Naive thymus-derived CD4-positive, alpha-beta T cell (primary cell): Measurements from ENCODE around the gene CDKL4. TPM values are rescaled to one million over a fixed set of nuclear protein-coding genes. Genes with fewer than 3 reads are reported as not detected.
"Not testable (repeated sequence)": the region's sequence is repeated elsewhere in the genome, so short reads cannot be mapped to it uniquely, and the experiment has no call there.

Experiments used
- ATAC-seq: fragments of 150-1000 bp; cut with Tn5 transposase; 2 replicates; pipeline ENCODE4 v1.10.0; 2021; ENCODE audit warnings: mild to moderate bottlenecking, moderate library complexity
- CTCF ChIA-PET: fragments of 350-600 bp; sonication (Branson Sonifier 250); formaldehyde crosslinking; loops from one replicate; lab custom pipeline; 2021; ENCODE audit warnings: antibody characterized with exemption; lab: Charles Lee
- POLR2A ChIA-PET: fragments of 350-600 bp; sonication (Branson Sonifier 250); formaldehyde crosslinking; loops from one replicate; lab custom pipeline; 2021; ENCODE audit warnings: antibody characterized with exemption, inconsistent platforms; lab: Charles Lee
- DNase-seq, 9 donors: peaks; one replicate each; pipeline versions ENCODE4 v3.0.0 to v3.0.0-alpha.2; 2020 to 2022; ENCODE audit warnings: mixed read lengths in 1 of 9
- H3K27ac ChIP-seq: one replicate; pipeline ENCODE4 v1.7.0; 2013; ENCODE audit warnings: mild to moderate bottlenecking, low read depth, low read length, moderate library complexity
- H3K27me3 ChIP-seq, 2 donors: one replicate each; pipeline ENCODE4 v1.7.0; 2013; ENCODE audit warnings: low read length in 2 of 2, mild to moderate bottlenecking in 2 of 2, moderate library complexity in 2 of 2; ENCODE audit not compliant: control insufficient read depth in 2 of 2, insufficient read depth in 2 of 2
- H3K36me3 ChIP-seq, 3 experiments: 1 replicate in 2 of 3; 2 replicates in 1 of 3; pipeline ENCODE4 v1.7.0; 2013; ENCODE audit warnings: low read length in 3 of 3, mild to moderate bottlenecking in 3 of 3, moderate library complexity in 1 of 3; ENCODE audit not compliant: insufficient read depth in 3 of 3, control insufficient read depth in 2 of 3
- H3K4me1 ChIP-seq, 2 donors: one replicate each; pipeline ENCODE4 v1.7.0; 2013; ENCODE audit warnings: low read length in 2 of 2, mild to moderate bottlenecking in 2 of 2, moderate library complexity in 1 of 2; ENCODE audit not compliant: control insufficient read depth in 2 of 2, insufficient read depth in 2 of 2
- H3K4me3 ChIP-seq: 2 replicates; pipeline ENCODE4 v1.7.0; 2013; ENCODE audit warnings: mild to moderate bottlenecking, low read length
- H3K9me3 ChIP-seq, 3 experiments: 1 replicate in 2 of 3; 2 replicates in 1 of 3; pipeline ENCODE4 v1.7.0; 2013; ENCODE audit warnings: low read length in 3 of 3; ENCODE audit not compliant: control insufficient read depth in 2 of 3
- H3K27ac Mint-ChIP-seq, 9 donors: one replicate each; pipeline ENCODE4 v1.8.0; 2020 to 2022; ENCODE audit warnings: mixed read lengths in 9 of 9, mild to moderate bottlenecking in 8 of 9, moderate library complexity in 5 of 9, inconsistent platforms in 2 of 9
- H3K27me3 Mint-ChIP-seq, 5 donors: one replicate each; pipeline ENCODE4 v1.8.0; 2021 to 2022; ENCODE audit warnings: mixed read lengths in 5 of 5, mild to moderate bottlenecking in 1 of 5
- H3K36me3 Mint-ChIP-seq, 5 donors: one replicate each; pipeline ENCODE4 v1.8.0; 2020 to 2022; ENCODE audit warnings: mixed read lengths in 5 of 5, mild to moderate bottlenecking in 3 of 5, inconsistent platforms in 1 of 5
- H3K4me1 Mint-ChIP-seq, 7 donors: one replicate each; pipeline ENCODE4 v1.8.0; 2020 to 2022; ENCODE audit warnings: mixed read lengths in 7 of 7, mild to moderate bottlenecking in 3 of 7, inconsistent platforms in 1 of 7
- H3K4me3 Mint-ChIP-seq, 10 donors: one replicate each; pipeline ENCODE4 v1.8.0; 2020 to 2022; ENCODE audit warnings: mild to moderate bottlenecking in 10 of 10, mixed read lengths in 10 of 10, moderate library complexity in 6 of 10, inconsistent platforms in 2 of 10
- H3K9me3 Mint-ChIP-seq, 11 donors: one replicate each; pipeline ENCODE4 v1.8.0; 2020 to 2022; ENCODE audit warnings: mixed read lengths in 11 of 11, mild to moderate bottlenecking in 4 of 11, inconsistent platforms in 1 of 11, moderate library complexity in 1 of 11
- intact Hi-C, 2 donors: fragments of 100-400 bp; cut with micrococcal nuclease; formaldehyde crosslinking; loops; one replicate each; pipeline ENCODE4 v1.15.1; 2023
- polyA plus RNA-seq, 2 donors: library from polyadenylated mRNA; unstranded; fragments of 300-500 nt; fragmentation: Illumina TruSeq; gene quantifications; one replicate each; pipeline ENCODE4 v1.2.3, GENCODE V29; 2021
- total RNA-seq, 6 experiments: library from RNA in 5 of 6; stranded (reverse) in 5 of 6; gene quantifications; 1 replicate in 5 of 6; 2 replicates in 1 of 6; pipeline ENCODE4 v1.2.3 and lab custom pipeline; 2021 to 2026

Gene CDKL4
- total and polyA plus RNA-seq, 7 experiments from 2014 or later, result 0.82 TPM; not detected in 6

GRCh38 chr2:39140948-39141333, 102.8 kb downstream of the CDKL4 start:
- H3K36me3 ChIP-seq, CTCF ChIA-PET, H3K27me3 ChIP-seq, H3K9me3 Mint-ChIP-seq, ATAC-seq, H3K9me3 ChIP-seq, H3K27ac ChIP-seq, POLR2A ChIA-PET, H3K27me3 Mint-ChIP-seq, H3K4me3 ChIP-seq, DNase-seq, intact Hi-C loops: not testable (repeated sequence)
- H3K4me1 ChIP-seq, result peaks cover 11 to 15% of the 10 kb centered on the region in 2 donors
- peak overlapping the region in 1 of 10 donors; percentile 26 for H3K4me3 Mint-ChIP-seq
- H3K36me3 Mint-ChIP-seq, result peaks cover 0 to 16% (median 0%) of the 10 kb centered on the region in 5 donors
- peaks cover 4 to 71% (median 22%) of the 10 kb centered on the region in 7 donors for H3K4me1 Mint-ChIP-seq
- H3K27ac Mint-ChIP-seq, result peak overlapping the region in 1 of 9 donors; percentile 86

- Mint-ChIP-seq H3K4me3 (peak overlapping the region in 1 of 10 donors; percentile 2), H3K27me3 (no peaks in the 10 kb centered on the region), H3K4me1 (peaks cover 10 to 75% (median 27%) of the 10 kb centered on the region in 7 donors), H3K9me3 (no peaks in the 10 kb centered on the region), H3K36me3 (peaks cover 0 to 19% (median 0%) of the 10 kb centered on the region in 5 donors), H3K27ac (peak overlapping the region in 1 of 9 donors; percentile 69)
- H3K4me1 ChIP-seq, result peaks cover 16 to 21% of the 10 kb centered on the region in 2 donors
- DNase-seq (no peak), ATAC-seq (no peak)
- no peaks in the 10 kb centered on the region for H3K36me3 ChIP-seq
- POLR2A ChIA-PET, result interaction anchor here (0.8 to 1.3 kb wide), 2 partner anchors 16 to 21 kb away, joined by 3 to 4 read pairs; no protein-coding TSS in a partner anchor
- no peak overlapping the region for H3K4me3 ChIP-seq
- intact Hi-C loops, result no loop called here
- H3K9me3 ChIP-seq, result no peaks in the 10 kb centered on the region
- H3K27ac ChIP-seq, result no peak overlapping the region
- H3K27me3 ChIP-seq, result no peaks in the 10 kb centered on the region
- CTCF ChIA-PET, result no interaction called here
These were observed 103.4 kb downstream of the CDKL4 start for GRCh38 chr2:39140322-39140847.

GRCh38 chr2:39139511-39140237, 104.1 kb downstream of the CDKL4 start:
- ChIA-PET POLR2A (interaction anchor here (0.8 to 1.3 kb wide), 2 partner anchors 15 to 22 kb away, joined by 3 to 4 read pairs; no protein-coding TSS in a partner anchor), CTCF (interaction anchor here (0.6 to 1.2 kb wide), 2 partner anchors 80 to 88 kb away, joined by 3 to 5 read pairs; no protein-coding TSS in a partner anchor)
- DNase-seq (no peak), ATAC-seq (no peak)
- H3K9me3 ChIP-seq, result no peaks in the 10 kb centered on the region
- peaks cover 16 to 21% of the 10 kb centered on the region in 2 donors for H3K4me1 ChIP-seq
- H3K27ac ChIP-seq, result no peak overlapping the region
- intact Hi-C loops, result loop anchor here in 1 of 2 donors (1.0 kb wide), 1 partner anchor 10 kb away; no protein-coding TSS in a partner anchor
- H3K27me3 ChIP-seq, result no peaks in the 10 kb centered on the region
- H3K27me3 Mint-ChIP-seq, result no peaks in the 10 kb centered on the region
- H3K4me3 ChIP-seq, result no peak overlapping the region
- peak overlapping the region in 1 of 10 donors; percentile 54 for H3K4me3 Mint-ChIP-seq
- H3K36me3 Mint-ChIP-seq, result peaks cover 0 to 19% (median 0%) of the 10 kb centered on the region in 5 donors
- peak overlapping the region in 1 of 9 donors; percentile 71 for H3K27ac Mint-ChIP-seq
- no peaks in the 10 kb centered on the region for H3K9me3 Mint-ChIP-seq
- H3K4me1 Mint-ChIP-seq, result peaks cover 10 to 76% (median 26%) of the 10 kb centered on the region in 7 donors
- no peaks in the 10 kb centered on the region for H3K36me3 ChIP-seq

- Mint-ChIP-seq H3K9me3 (no peaks in the 10 kb centered on the region), H3K4me1 (peaks cover 10 to 80% (median 31%) of the 10 kb centered on the region in 7 donors), H3K4me3 (peak overlapping the region in 1 of 10 donors; percentile 0), H3K27ac (peak overlapping the region in 1 of 9 donors; percentile 71), H3K27me3 (no peaks in the 10 kb centered on the region), H3K36me3 (peaks cover 0 to 23% (median 0%) of the 10 kb centered on the region in 5 donors)
- Histone ChIP-seq H3K9me3 (no peaks in the 10 kb centered on the region), H3K27ac (no peak overlapping the region), H3K27me3 (no peaks in the 10 kb centered on the region), H3K4me1 (peaks cover 16 to 21% of the 10 kb centered on the region in 2 donors), H3K4me3 (no peak overlapping the region), H3K36me3 (no peaks in the 10 kb centered on the region)
- ChIA-PET CTCF (interaction anchor here (0.6 to 1.2 kb wide), 2 partner anchors 79 to 89 kb away, joined by 3 to 5 read pairs; no protein-coding TSS in a partner anchor), POLR2A (no interaction called here)
- ATAC-seq, result no peak
- intact Hi-C loops, result loop anchor here in 1 of 2 donors (1.0 kb wide), 1 partner anchor 10 kb away; no protein-coding TSS in a partner anchor
- no peak for DNase-seq
These were observed 104.9 kb downstream of the CDKL4 start for GRCh38 chr2:39138837-39139211.

- H3K9me3 ChIP-seq, H3K27ac ChIP-seq, intact Hi-C loops, DNase-seq, ATAC-seq, H3K9me3 Mint-ChIP-seq, H3K36me3 ChIP-seq, H3K27me3 ChIP-seq, H3K4me3 ChIP-seq, H3K27me3 Mint-ChIP-seq: not testable (repeated sequence)
- peak overlapping the region in 1 of 10 donors; percentile 25 for H3K4me3 Mint-ChIP-seq
- H3K4me1 ChIP-seq, result peaks cover 16 to 21% of the 10 kb centered on the region in 2 donors
- H3K4me1 Mint-ChIP-seq, result peaks cover 12 to 78% (median 33%) of the 10 kb centered on the region in 7 donors
- H3K36me3 Mint-ChIP-seq, result peaks cover 0 to 24% (median 0%) of the 10 kb centered on the region in 5 donors
- POLR2A ChIA-PET, result interaction anchor here (1.7 to 3.2 kb wide), 2 partner anchors 10 to 13 kb away, joined by 9 to 34 read pairs; no protein-coding TSS in a partner anchor
- CTCF ChIA-PET, result interaction anchor here (0.7 kb wide), 1 partner anchor 39 kb away, joined by 3 read pairs; no protein-coding TSS in a partner anchor
- peak overlapping the region in 1 of 9 donors; percentile 54 for H3K27ac Mint-ChIP-seq
These were observed 105.5 kb downstream of the CDKL4 start for GRCh38 chr2:39138187-39138836.

- peaks cover 0 to 30% (median 0%) of the 10 kb centered on the region in 5 donors for H3K36me3 Mint-ChIP-seq
- peaks cover 16 to 76% (median 36%) of the 10 kb centered on the region in 7 donors for H3K4me1 Mint-ChIP-seq
- ChIA-PET POLR2A (interaction anchor here (0.7 to 3.2 kb wide), 4 partner anchors 8 to 75 kb away, joined by 5 to 34 read pairs (median 9); partner anchors contain the start of gene SOS1), CTCF (interaction anchor here (0.6 to 2.0 kb wide), 2 partner anchors 93 to 357 kb away, joined by 3 to 4 read pairs; no protein-coding TSS in a partner anchor)
- Histone ChIP-seq H3K27ac (peak overlapping the region; percentile 51), H3K9me3 (no peaks in the 10 kb centered on the region), H3K36me3 (no peaks in the 10 kb centered on the region), H3K4me1 (peaks cover 16 to 21% of the 10 kb centered on the region in 2 donors), H3K4me3 (peak overlapping the region; percentile 26), H3K27me3 (no peaks in the 10 kb centered on the region)
- DNase-seq (peak in 2 of 9 donors; percentile 25 to 33), ATAC-seq (peak; percentile 60)
- H3K9me3 Mint-ChIP-seq, result no peaks in the 10 kb centered on the region
- peak overlapping the region; percentile 33 to 85 (median 68) for H3K27ac Mint-ChIP-seq
- H3K4me3 Mint-ChIP-seq, result peak overlapping the region in 9 of 10 donors; percentile 26 to 82 (median 60)
- no peaks in the 10 kb centered on the region for H3K27me3 Mint-ChIP-seq
- intact Hi-C loops, result loop anchor here in 1 of 2 donors (1.0 kb wide), 1 partner anchor 7 kb away; no protein-coding TSS in a partner anchor
These were observed 107.0 kb downstream of the CDKL4 start for GRCh38 chr2:39136799-39137198.
